ENCODE results near the gene OPA1.

- TF ChIP-seq, protein P1, sequence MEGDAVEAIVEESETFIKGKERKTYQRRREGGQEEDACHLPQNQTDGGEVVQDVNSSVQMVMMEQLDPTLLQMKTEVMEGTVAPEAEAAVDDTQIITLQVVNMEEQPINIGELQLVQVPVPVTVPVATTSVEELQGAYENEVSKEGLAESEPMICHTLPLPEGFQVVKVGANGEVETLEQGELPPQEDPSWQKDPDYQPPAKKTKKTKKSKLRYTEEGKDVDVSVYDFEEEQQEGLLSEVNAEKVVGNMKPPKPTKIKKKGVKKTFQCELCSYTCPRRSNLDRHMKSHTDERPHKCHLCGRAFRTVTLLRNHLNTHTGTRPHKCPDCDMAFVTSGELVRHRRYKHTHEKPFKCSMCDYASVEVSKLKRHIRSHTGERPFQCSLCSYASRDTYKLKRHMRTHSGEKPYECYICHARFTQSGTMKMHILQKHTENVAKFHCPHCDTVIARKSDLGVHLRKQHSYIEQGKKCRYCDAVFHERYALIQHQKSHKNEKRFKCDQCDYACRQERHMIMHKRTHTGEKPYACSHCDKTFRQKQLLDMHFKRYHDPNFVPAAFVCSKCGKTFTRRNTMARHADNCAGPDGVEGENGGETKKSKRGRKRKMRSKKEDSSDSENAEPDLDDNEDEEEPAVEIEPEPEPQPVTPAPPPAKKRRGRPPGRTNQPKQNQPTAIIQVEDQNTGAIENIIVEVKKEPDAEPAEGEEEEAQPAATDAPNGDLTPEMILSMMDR (IDR thresholded peaks at IDR 0.05) = no peak
- TF ChIP-seq POLR2A (IDR thresholded peaks at IDR 0.05) = no peak
Observed at GRCh38 chr3:193650585-193650984, 57.6 kb downstream of the OPA1 start.

All from thyroid gland (tissue), 4 donors.